HCT116 (cell line): Measurements from ENCODE around the gene FCHSD2. TPM values are rescaled to one million over a fixed set of nuclear protein-coding genes. Genes with fewer than 3 reads are reported as not detected.

Experiments used
- ATAC-seq: fragments of 200-7000 bp; cut with Tn5 transposase; 2 replicates; pipeline ENCODE4 v1.9.1; 2020; ENCODE audit warnings: mild to moderate bottlenecking, moderate library complexity
- BruUV-seq: library from RNA; stranded (reverse); fragments of 400-500 nt; replicated peaks from 2 replicates; lab custom pipeline; 2021; lab: Mats Ljungman, UMichigan
- CTCF ChIA-PET: fragments of 300-600 bp; sonication (Branson Sonifier 250); formaldehyde crosslinking; loops from one replicate; lab custom pipeline; 2021; ENCODE audit warnings: antibody characterized with exemption; lab: Charles Lee
- POLR2A ChIA-PET: fragments of 300-600, 350-600 bp; sonication (Branson Sonifier 250); formaldehyde crosslinking; loops from one replicate; lab custom pipeline; 2021; ENCODE audit warnings: antibody characterized with exemption; lab: Charles Lee
- RAD21 ChIA-PET, 2 experiments: fragments of 300-600 bp; sonication (Branson Sonifier 250); formaldehyde crosslinking; loops; one replicate each; lab custom pipeline; 2023; ENCODE audit warnings: low total read pairs in 2 of 2; ENCODE audit not compliant: uncharacterized antibody in 2 of 2, unreplicated experiment in 2 of 2, low non-redundant PET in 1 of 2; lab: Charles Lee
- DNase-seq: peaks from one replicate; pipeline ENCODE4 v3.0.0-alpha.2; 2010; ENCODE audit warnings: low read depth, low spot score
- H2AFZ ChIP-seq: fragments of 200-600 bp; shearing (Covaris generic), sonication (generic); 2 replicates; pipeline ENCODE4 v1.6.1; 2017; ENCODE audit warnings: low read depth, mixed run types, mixed read lengths, antibody characterized with exemption, low read length; ENCODE audit not compliant: poor library complexity, severe bottlenecking
- H3K27ac ChIP-seq: 2 replicates; pipeline ENCODE4 v1.5.1; 2012; ENCODE audit warnings: low read depth, low read length
- H3K27me3 ChIP-seq: fragments of 200-600 bp; sonication (generic); 2 replicates; pipeline ENCODE4 v1.6.1; 2016; ENCODE audit warnings: mixed run types, low read length, mixed read lengths; ENCODE audit not compliant: insufficient read depth
- H3K36me3 ChIP-seq, 2 experiments: fragments of 200-500 bp in 1 of 2; fragments of 200-600 bp in 1 of 2; sonication (Bioruptor generic) in 1 of 2; sonication (generic) in 1 of 2; 2 replicates each; pipeline versions ENCODE4 v1.5.1 to v1.6.1; 2014 to 2016; ENCODE audit warnings: low read length in 2 of 2, inconsistent platforms in 1 of 2, mixed read lengths in 1 of 2, mixed run types in 1 of 2; ENCODE audit not compliant: insufficient read depth in 2 of 2, control insufficient read depth in 1 of 2
- H3K4me1 ChIP-seq, 2 experiments: fragments of 200-600 bp in 1 of 2; sonication (generic) in 1 of 2; 2 replicates each; pipeline versions ENCODE4 v1.5.1 to v1.6.1; 2012 to 2017; ENCODE audit warnings: low read length in 2 of 2, inconsistent platforms in 1 of 2, mild to moderate bottlenecking in 1 of 2, mixed read lengths in 1 of 2, mixed run types in 1 of 2, moderate library complexity in 1 of 2; ENCODE audit not compliant: insufficient read depth in 2 of 2, control insufficient read depth in 1 of 2
- H3K4me2 ChIP-seq: fragments of 200-600 bp; sonication (generic); 2 replicates; pipeline ENCODE4 v1.6.1; 2017; ENCODE audit warnings: mixed run types, low read length, mixed read lengths
- H3K4me3 ChIP-seq, 2 experiments: fragments of 200-600 bp in 1 of 2; sonication (generic) in 1 of 2; replicated peaks in 1 of 2; 2 replicates each; pipeline ENCODE4 v1.5.1; 2011 to 2016; ENCODE audit warnings: low read length in 2 of 2, control low read depth in 1 of 2, low read depth in 1 of 2, mild to moderate bottlenecking in 1 of 2, mixed read lengths in 1 of 2, mixed run types in 1 of 2
- H3K79me2 ChIP-seq: fragments of 200-600 bp; sonication (generic); 2 replicates; pipeline ENCODE4 v1.6.1; 2017; ENCODE audit warnings: mild to moderate bottlenecking, mixed run types, low read length, moderate library complexity, mixed read lengths; ENCODE audit not compliant: insufficient read depth
- H3K9ac ChIP-seq: fragments of 200-600 bp; sonication (generic); 2 replicates; pipeline ENCODE4 v1.6.1; 2016; ENCODE audit warnings: low read length, mixed read lengths
- H3K9me2 ChIP-seq: fragments of 200-600 bp; sonication (generic), shearing (Covaris generic); 2 replicates; pipeline ENCODE4 v1.6.1; 2017; ENCODE audit warnings: mixed run types, mild to moderate bottlenecking, moderate library complexity; ENCODE audit not compliant: insufficient read depth
- H3K9me3 ChIP-seq, 2 experiments: fragments of 200-500 bp in 1 of 2; fragments of 200-600 bp in 1 of 2; sonication (Bioruptor generic) in 1 of 2; sonication (generic) in 1 of 2; 2 replicates each; pipeline ENCODE4 v1.6.1; 2014 to 2017; ENCODE audit warnings: low read length in 2 of 2, mixed read lengths in 2 of 2, inconsistent platforms in 1 of 2, low read depth in 1 of 2, mild to moderate bottlenecking in 1 of 2, mixed run types in 1 of 2, moderate library complexity in 1 of 2; ENCODE audit not compliant: control insufficient read depth in 1 of 2, insufficient read depth in 1 of 2
- H4K20me1 ChIP-seq: fragments of 200-600 bp; sonication (generic), shearing (Covaris generic); 2 replicates; pipeline ENCODE4 v1.6.1; 2017; ENCODE audit warnings: mixed run types, mild to moderate bottlenecking, moderate library complexity; ENCODE audit not compliant: insufficient read depth
- CBX3 ChIP-seq: IDR thresholded peaks from 2 replicates; pipeline ENCODE4 v1.6.1; 2012; ENCODE audit warnings: low read depth
- EGR1 ChIP-seq: IDR thresholded peaks from 2 replicates; pipeline ENCODE4 v1.6.1; 2012; ENCODE audit warnings: low read depth
- FOSL1 ChIP-seq: IDR thresholded peaks from 2 replicates; pipeline ENCODE4 v1.6.1; 2012; ENCODE audit warnings: low read depth
- JUND ChIP-seq: IDR thresholded peaks from 2 replicates; pipeline ENCODE4 v1.6.1; 2012
- POLR2A ChIP-seq: IDR thresholded peaks from 2 replicates; pipeline ENCODE4 v1.7.0; 2011; ENCODE audit warnings: borderline replicate concordance; ENCODE audit not compliant: insufficient read depth, insufficient read length; ENCODE audit errors: extremely low read depth
- POLR2AphosphoS5 ChIP-seq: IDR thresholded peaks from 2 replicates; pipeline ENCODE4 v1.6.1; 2011; ENCODE audit warnings: mild to moderate bottlenecking, low read depth, low read length, moderate library complexity
- RAD21 ChIP-seq: IDR thresholded peaks from 2 replicates; pipeline ENCODE4 v1.6.1; 2012; ENCODE audit warnings: low read depth, mild to moderate bottlenecking
- SIN3A ChIP-seq: IDR thresholded peaks from 2 replicates; pipeline ENCODE4 v1.6.1; 2012; ENCODE audit warnings: low read depth
- SRF ChIP-seq: IDR thresholded peaks from 2 replicates; pipeline ENCODE4 v1.6.1; 2012; ENCODE audit warnings: low read depth
- TCF7L2 ChIP-seq: IDR thresholded peaks from 2 replicates; pipeline ENCODE4 v1.7.0; 2011; ENCODE audit warnings: borderline replicate concordance, inconsistent platforms; ENCODE audit not compliant: insufficient read depth, insufficient read length; ENCODE audit errors: extremely low read depth
- YY1 ChIP-seq: IDR thresholded peaks from 2 replicates; pipeline ENCODE4 v1.6.1; 2011; ENCODE audit warnings: low read length, low read depth, moderate library complexity, mild to moderate bottlenecking; ENCODE audit not compliant: insufficient replicate concordance; ENCODE audit errors: extremely low read depth
- ZFX ChIP-seq: fragments of 450-650 bp; IDR thresholded peaks from 2 replicates; pipeline ENCODE4 v1.6.1; 2017
- ZNF274 ChIP-seq: fragments of 200-500 bp; sonication (Bioruptor generic); IDR thresholded peaks from 2 replicates; pipeline ENCODE4 v1.6.1; 2014; ENCODE audit warnings: mild to moderate bottlenecking, low read depth, low read length, inconsistent platforms
- intact Hi-C: fragments of 100-400 bp; cut with micrococcal nuclease; formaldehyde crosslinking; loops from 2 replicates; pipeline ENCODE4 v1.10.0; 2022
- total RNA-seq: library from RNA; stranded (reverse); gene quantifications from one replicate; pipeline ENCODE4 v1.2.1, GENCODE V29; 2021; ENCODE audit not compliant: unreplicated experiment
- TF ChIP-seq, protein P1 (sequence below): IDR thresholded peaks from 2 replicates; pipeline ENCODE4 v1.6.1; 2012; ENCODE audit warnings: low read depth
- TF ChIP-seq, protein P2 (sequence below): IDR thresholded peaks from 2 replicates; pipeline ENCODE4 v1.6.1; 2012
- TF ChIP-seq, protein P3 (sequence below): IDR thresholded peaks from 2 replicates; pipeline ENCODE4 v1.6.1; 2011; ENCODE audit warnings: mild to moderate bottlenecking, low read length, moderate library complexity; ENCODE audit not compliant: insufficient replicate concordance; ENCODE audit errors: extremely low read depth

The FCHSD2 gene
- total RNA-seq, 1 experiment from 2014 or later: 15.0 TPM

DNA sequence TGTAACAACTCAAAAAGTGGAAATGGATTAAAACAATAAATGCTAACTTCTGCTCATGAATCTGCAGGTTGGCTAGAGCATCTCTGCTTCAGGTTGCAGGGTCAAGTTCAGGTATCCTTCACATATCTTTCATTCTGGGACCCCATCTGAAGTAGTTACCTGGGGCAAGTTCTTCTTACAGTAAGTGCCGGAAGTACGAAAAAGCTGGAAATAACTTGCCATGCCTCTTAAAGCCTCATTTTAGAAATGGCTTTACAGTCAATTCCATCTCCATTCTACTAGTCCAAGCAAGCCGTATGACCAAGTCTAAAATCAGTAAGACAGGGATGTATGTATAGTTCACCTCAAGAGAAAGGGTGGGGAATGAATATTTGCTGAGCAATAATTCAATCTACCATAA is 93.7 kb downstream of the FCHSD2 start (continued):
- no peak for TF ChIP-seq SIN3A
- TF ChIP-seq, protein P1, sequence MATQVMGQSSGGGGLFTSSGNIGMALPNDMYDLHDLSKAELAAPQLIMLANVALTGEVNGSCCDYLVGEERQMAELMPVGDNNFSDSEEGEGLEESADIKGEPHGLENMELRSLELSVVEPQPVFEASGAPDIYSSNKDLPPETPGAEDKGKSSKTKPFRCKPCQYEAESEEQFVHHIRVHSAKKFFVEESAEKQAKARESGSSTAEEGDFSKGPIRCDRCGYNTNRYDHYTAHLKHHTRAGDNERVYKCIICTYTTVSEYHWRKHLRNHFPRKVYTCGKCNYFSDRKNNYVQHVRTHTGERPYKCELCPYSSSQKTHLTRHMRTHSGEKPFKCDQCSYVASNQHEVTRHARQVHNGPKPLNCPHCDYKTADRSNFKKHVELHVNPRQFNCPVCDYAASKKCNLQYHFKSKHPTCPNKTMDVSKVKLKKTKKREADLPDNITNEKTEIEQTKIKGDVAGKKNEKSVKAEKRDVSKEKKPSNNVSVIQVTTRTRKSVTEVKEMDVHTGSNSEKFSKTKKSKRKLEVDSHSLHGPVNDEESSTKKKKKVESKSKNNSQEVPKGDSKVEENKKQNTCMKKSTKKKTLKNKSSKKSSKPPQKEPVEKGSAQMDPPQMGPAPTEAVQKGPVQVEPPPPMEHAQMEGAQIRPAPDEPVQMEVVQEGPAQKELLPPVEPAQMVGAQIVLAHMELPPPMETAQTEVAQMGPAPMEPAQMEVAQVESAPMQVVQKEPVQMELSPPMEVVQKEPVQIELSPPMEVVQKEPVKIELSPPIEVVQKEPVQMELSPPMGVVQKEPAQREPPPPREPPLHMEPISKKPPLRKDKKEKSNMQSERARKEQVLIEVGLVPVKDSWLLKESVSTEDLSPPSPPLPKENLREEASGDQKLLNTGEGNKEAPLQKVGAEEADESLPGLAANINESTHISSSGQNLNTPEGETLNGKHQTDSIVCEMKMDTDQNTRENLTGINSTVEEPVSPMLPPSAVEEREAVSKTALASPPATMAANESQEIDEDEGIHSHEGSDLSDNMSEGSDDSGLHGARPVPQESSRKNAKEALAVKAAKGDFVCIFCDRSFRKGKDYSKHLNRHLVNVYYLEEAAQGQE: no peak
- TF ChIP-seq, all 23 proteins: peak for 0

DNA sequence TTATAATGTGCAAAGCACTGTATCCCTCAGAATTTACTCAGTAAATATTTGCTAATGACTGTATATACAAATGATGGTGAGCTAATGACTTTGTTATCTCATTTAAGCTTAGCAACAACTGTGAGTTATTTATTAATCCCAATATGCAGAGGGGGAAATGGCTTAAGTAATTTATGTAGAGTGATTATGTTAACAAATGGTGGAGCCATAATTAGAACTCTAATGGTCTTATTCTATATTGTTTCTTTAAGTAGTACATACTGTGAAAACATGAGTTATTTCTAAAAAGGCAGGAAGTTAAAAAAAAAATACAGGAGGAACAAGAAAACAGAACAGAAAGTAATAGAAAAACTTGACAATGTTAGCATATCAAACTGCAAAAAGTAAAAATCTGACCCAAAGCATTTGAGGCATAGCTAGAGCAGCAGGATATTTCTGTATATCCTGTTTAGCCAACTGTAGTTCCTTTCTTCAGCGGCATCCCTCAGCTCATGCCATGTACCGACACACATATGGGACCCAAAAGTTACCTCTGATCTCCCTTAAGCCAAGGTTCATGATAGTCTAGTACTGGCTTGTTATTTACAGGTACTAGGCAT is 94.2 kb downstream of the FCHSD2 start:
- Histone ChIP-seq H3K9me2 (no peaks in the 10 kb centered on the region), H3K9me3 (no peaks in the 10 kb centered on the region), H2AFZ (no peak overlapping the region), H3K9ac (no peak overlapping the region), H4K20me1 (no peaks in the 10 kb centered on the region), H3K4me3 (no peak overlapping the region), H3K27ac (no peak overlapping the region), H3K27me3 (no peaks in the 10 kb centered on the region), H3K79me2 (no peaks in the 10 kb centered on the region), H3K4me2 (no peak overlapping the region), H3K4me1 (no peaks in the 10 kb centered on the region), H3K36me3 (no peaks in the 10 kb centered on the region)
- CTCF ChIA-PET: no interaction called here
- no peak for DNase-seq
- no TSS peak for BruUV-seq
- no peak for ATAC-seq
- intact Hi-C loops: loop anchor here (5.0 kb wide), 1 partner anchor 51 kb away; no protein-coding TSS in a partner anchor
- RAD21 ChIA-PET: no interaction called here
- POLR2A ChIA-PET: no interaction called here
- no peak for TF ChIP-seq JUND
- TF ChIP-seq RAD21: no peak
- no peak for TF ChIP-seq ZFX
- TF ChIP-seq, protein P2, sequence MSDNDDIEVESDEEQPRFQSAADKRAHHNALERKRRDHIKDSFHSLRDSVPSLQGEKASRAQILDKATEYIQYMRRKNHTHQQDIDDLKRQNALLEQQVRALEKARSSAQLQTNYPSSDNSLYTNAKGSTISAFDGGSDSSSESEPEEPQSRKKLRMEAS: no peak
- TF ChIP-seq FOSL1: no peak
- TF ChIP-seq, protein P3, sequence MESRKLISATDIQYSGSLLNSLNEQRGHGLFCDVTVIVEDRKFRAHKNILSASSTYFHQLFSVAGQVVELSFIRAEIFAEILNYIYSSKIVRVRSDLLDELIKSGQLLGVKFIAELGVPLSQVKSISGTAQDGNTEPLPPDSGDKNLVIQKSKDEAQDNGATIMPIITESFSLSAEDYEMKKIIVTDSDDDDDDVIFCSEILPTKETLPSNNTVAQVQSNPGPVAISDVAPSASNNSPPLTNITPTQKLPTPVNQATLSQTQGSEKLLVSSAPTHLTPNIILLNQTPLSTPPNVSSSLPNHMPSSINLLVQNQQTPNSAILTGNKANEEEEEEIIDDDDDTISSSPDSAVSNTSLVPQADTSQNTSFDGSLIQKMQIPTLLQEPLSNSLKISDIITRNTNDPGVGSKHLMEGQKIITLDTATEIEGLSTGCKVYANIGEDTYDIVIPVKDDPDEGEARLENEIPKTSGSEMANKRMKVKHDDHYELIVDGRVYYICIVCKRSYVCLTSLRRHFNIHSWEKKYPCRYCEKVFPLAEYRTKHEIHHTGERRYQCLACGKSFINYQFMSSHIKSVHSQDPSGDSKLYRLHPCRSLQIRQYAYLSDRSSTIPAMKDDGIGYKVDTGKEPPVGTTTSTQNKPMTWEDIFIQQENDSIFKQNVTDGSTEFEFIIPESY: no peak
- no peak for TF ChIP-seq ZNF274
- no peak for TF ChIP-seq CBX3
- TF ChIP-seq SRF: no peak
- TF ChIP-seq TCF7L2: no peak
- no peak for TF ChIP-seq YY1
- no peak for TF ChIP-seq SIN3A
- TF ChIP-seq POLR2A: no peak
- TF ChIP-seq EGR1: no peak
- TF ChIP-seq, protein P1: no peak
- no peak for TF ChIP-seq POLR2AphosphoS5
